Transverse colon (tissue), 4 donors: ENCODE data around the gene OR52I2.

ENCODE experiments used
- CTCF ChIP-seq, 5 experiments: fragments of 200-600 bp in 3 of 5; fragments of 450-650 bp in 2 of 5; sonication (generic) in 3 of 5; IDR thresholded peaks; 1 replicate in 2 of 5; 2 replicates in 3 of 5; pipeline ENCODE4 v1.5.1; 2016 to 2017; ENCODE audit warnings: antibody characterized with exemption in 5 of 5, inconsistent platforms in 3 of 5, mild to moderate bottlenecking in 2 of 5, moderate library complexity in 1 of 5
- EP300 ChIP-seq: sonication (generic); formaldehyde crosslinking; IDR thresholded peaks from one replicate; pipeline ENCODE4 v1.6.1; 2017; ENCODE audit warnings: antibody characterized with exemption, low read depth
- POLR2A ChIP-seq: fragments of 450-650 bp; IDR thresholded peaks from one replicate; pipeline ENCODE4 v1.6.1; 2016; ENCODE audit warnings: antibody characterized with exemption, mild to moderate bottlenecking, moderate library complexity
- POLR2AphosphoS5 ChIP-seq, 3 donors: sonication (generic); formaldehyde crosslinking; IDR thresholded peaks; one replicate each; pipeline ENCODE4 v1.6.1; 2016; ENCODE audit warnings: antibody characterized with exemption in 3 of 3

GRCh38 chr11:4605057-4605456 is 23.5 kb downstream of the OR52I2 start:
- TF ChIP-seq POLR2A (no peak), CTCF (IDR thresholded peaks at IDR 0.05) (no peak), EP300 (no peak), POLR2AphosphoS5 (IDR thresholded peaks at IDR 0.05) (no peak)
